ENCODE data around the gene FLNB. TPM values are rescaled to one million over a fixed set of nuclear protein-coding genes. Genes with fewer than 3 reads are reported as not detected.

The FLNB gene
- total and polyA plus RNA-seq, 2 of the 8 experiments (the other 6 are each of a cell fraction or from before 2014, with no cell fraction given): 72.3 to 118 TPM

DNA sequence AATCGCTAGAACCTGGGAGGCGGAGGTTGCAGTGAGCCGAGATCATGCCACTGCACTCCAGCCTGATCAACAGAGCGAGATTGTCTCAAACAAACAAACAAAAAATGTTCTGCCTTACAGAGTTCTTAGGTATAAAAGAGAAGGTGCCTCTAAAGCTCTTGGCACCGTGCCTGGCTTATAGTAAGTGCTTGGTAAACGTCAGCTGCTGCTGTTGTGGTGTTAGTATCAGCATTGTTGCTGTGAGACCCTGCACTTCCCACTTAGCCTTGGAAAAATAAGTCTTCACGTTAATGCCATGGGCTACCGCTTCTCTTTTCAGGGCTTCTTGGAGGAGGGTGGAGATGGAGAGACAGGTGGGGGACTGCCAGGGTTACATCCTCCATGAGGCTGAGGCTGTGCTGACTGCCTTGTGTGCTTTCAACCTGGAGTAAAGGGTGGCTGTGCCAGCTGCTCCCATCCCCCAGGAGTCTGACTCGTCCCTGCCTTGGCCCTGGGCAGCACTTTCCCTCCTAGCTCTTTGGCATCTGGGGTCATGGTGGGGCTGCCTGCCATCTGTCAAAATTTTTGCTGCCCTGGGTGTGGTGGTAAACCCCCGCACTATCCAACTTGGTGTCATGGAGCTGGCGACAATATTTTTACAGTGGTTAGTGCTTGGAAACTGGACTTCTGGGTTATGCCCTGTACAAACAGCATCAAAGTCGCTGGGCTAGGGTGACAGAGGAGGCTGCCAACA, 17.8 kb downstream of the FLNB start:
- TF ChIP-seq, protein P1, sequence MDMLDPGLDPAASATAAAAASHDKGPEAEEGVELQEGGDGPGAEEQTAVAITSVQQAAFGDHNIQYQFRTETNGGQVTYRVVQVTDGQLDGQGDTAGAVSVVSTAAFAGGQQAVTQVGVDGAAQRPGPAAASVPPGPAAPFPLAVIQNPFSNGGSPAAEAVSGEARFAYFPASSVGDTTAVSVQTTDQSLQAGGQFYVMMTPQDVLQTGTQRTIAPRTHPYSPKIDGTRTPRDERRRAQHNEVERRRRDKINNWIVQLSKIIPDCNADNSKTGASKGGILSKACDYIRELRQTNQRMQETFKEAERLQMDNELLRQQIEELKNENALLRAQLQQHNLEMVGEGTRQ (IDR thresholded peaks at IDR 0.05; ENCODE audit: low read length): no peak
- TF ChIP-seq GTF2F1 (IDR thresholded peaks at IDR 0.05; ENCODE audit: borderline replicate concordance, low read depth, low read length) (no peak), NRF1 (IDR thresholded peaks at IDR 0.05; ENCODE audit: low read depth, low read length) (no peak), SP1 (IDR thresholded peaks at IDR 0.05; ENCODE audit: low read depth, low read length) (no peak)
- TF ChIP-seq, protein P2, sequence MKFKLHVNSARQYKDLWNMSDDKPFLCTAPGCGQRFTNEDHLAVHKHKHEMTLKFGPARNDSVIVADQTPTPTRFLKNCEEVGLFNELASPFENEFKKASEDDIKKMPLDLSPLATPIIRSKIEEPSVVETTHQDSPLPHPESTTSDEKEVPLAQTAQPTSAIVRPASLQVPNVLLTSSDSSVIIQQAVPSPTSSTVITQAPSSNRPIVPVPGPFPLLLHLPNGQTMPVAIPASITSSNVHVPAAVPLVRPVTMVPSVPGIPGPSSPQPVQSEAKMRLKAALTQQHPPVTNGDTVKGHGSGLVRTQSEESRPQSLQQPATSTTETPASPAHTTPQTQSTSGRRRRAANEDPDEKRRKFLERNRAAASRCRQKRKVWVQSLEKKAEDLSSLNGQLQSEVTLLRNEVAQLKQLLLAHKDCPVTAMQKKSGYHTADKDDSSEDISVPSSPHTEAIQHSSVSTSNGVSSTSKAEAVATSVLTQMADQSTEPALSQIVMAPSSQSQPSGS (IDR thresholded peaks at IDR 0.05; ENCODE audit: low read length): no peak
- Histone ChIP-seq H3K79me2 (ENCODE audit: control insufficient read depth in 1 of 2, insufficient read depth in 2 of 2, low read length in 2 of 2) (peaks cover 3 to 88% of the 10 kb centered on the region in 2 experiments), H2BK12ac (ENCODE audit: low read depth, low read length) (peak overlapping the region; percentile 69; the same call in 1 of the 2 replicates), H3K9ac (replicated peaks in 1 of 4; ENCODE audit: extremely low read depth in 1 of 4, low read depth in 3 of 4, low read length in 3 of 4) (peak overlapping the region in 1 of 4 experiments; percentile 24; a peak in 1 of 7 replicates), H2BK15ac (ENCODE audit: low read length) (peak overlapping the region; percentile 66; the same call in 1 of the 2 replicates), H4K20me1 (replicated peaks in 1 of 2; ENCODE audit: control insufficient read depth in 1 of 2, insufficient read depth in 2 of 2, low read length in 2 of 2) (peaks cover 0 to 2% of the 10 kb centered on the region in 2 experiments), H4K5ac (ENCODE audit: insufficient read length, low read depth, low read length) (no peak overlapping the region), H3K4me3 (ENCODE audit: extremely low read depth in 1 of 4, insufficient read depth in 2 of 4, low read depth in 3 of 4, low read length in 4 of 4) (no peak overlapping the region), H4K8ac (ENCODE audit: extremely low read depth, insufficient read depth, low read length) (peak overlapping the region; percentile 6; the same call in 1 of the 2 replicates), H4K91ac (replicated peaks; ENCODE audit: insufficient read length, low read length) (peak overlapping the region; percentile 20), H2AK5ac (ENCODE audit: low read depth, low read length) (peak overlapping the region; percentile 75; the same call in 1 of the 2 replicates), H3K14ac (ENCODE audit: insufficient read length) (no peak overlapping the region), H3K4ac (replicated peaks; ENCODE audit: insufficient read length, low read depth, low read length) (no peak overlapping the region), H3K4me1 (replicated peaks in 1 of 4; ENCODE audit: control insufficient read depth in 3 of 4, insufficient read depth in 4 of 4, low read length in 3 of 4) (peaks cover 16 to 40% (median 28%) of the 10 kb centered on the region in 4 experiments), H2AFZ (ENCODE audit: low read length) (no peak overlapping the region), H3K27ac (ENCODE audit: low read depth, low read length) (peak overlapping the region; percentile 1; the same call in 1 of the 2 replicates), H3K79me1 (ENCODE audit: low read depth, low read length) (peaks cover 20% of the 10 kb centered on the region), H3K27me3 (replicated peaks in 1 of 4; ENCODE audit: control insufficient read depth in 3 of 4, extremely low read depth in 1 of 4, insufficient read depth in 3 of 4, low read length in 3 of 4) (no peaks in the 10 kb centered on the region), H3K23ac (ENCODE audit: insufficient read length) (no peak overlapping the region), H3K4me2 (ENCODE audit: insufficient read depth in 1 of 2, low read depth in 2 of 2, low read length in 2 of 2) (peak overlapping the region in 1 of 2 experiments; percentile 6; a peak in 2 of 4 replicates), H2BK5ac (ENCODE audit: low read depth, low read length) (peak overlapping the region; percentile 14), H3K18ac (ENCODE audit: extremely low read depth, low read length) (no peak overlapping the region), H3K36me3 (ENCODE audit: control insufficient read depth in 2 of 4, insufficient read depth in 4 of 4, low read length in 3 of 4) (no peaks in the 10 kb centered on the region), H2BK120ac (replicated peaks; ENCODE audit: low read depth, low read length) (no peak overlapping the region), H3K9me3 (ENCODE audit: insufficient read depth in 2 of 2, low read depth in 1 of 2, low read length in 1 of 2) (no peaks in the 10 kb centered on the region), H2BK20ac (ENCODE audit: low read length) (no peak overlapping the region), H3K56ac (replicated peaks; ENCODE audit: insufficient read length, low read depth, low read length) (no peak overlapping the region), H3K23me2 (ENCODE audit: low read depth, low read length) (no peaks in the 10 kb centered on the region)
- FAIRE-seq: no peak
- no peak for DNase-seq (ENCODE audit: low read depth in 1 of 2, low spot score in 2 of 2)
- ChIA-PET POLR2A (ENCODE audit: partially characterized antibody) (interaction anchor here (0.9 to 1.3 kb wide), 5 partner anchors 8 to 17 kb away, joined by 3 to 4 read pairs (median 3); no protein-coding TSS in a partner anchor), CTCF (ENCODE audit: partially characterized antibody) (interaction anchor here (1.2 to 1.9 kb wide), 8 partner anchors 9 to 152 kb away, joined by 3 to 7 read pairs (median 5); no protein-coding TSS in a partner anchor)
- WGBS, 2 experiments (ENCODE audit: extremely low coverage in 1 of 2, insufficient coverage in 1 of 2, insufficient read length in 1 of 2, insufficient replicate concordance in 2 of 2, low coverage in 1 of 2, low lambda C conversion rate in 2 of 2, missing lambda C conversion rate in 1 of 2): 72% methylated on average over 12 of the region's 12 CpGs; no CpG with 5 or more reads in 1 of the 2 experiments
